PC-3 (cell line): ENCODE data around the gene GATM. TPM values are rescaled to one million over a fixed set of nuclear protein-coding genes. Genes with fewer than 3 reads are reported as not detected.

Experiments
- ATAC-seq: fragments of 200-7000 bp; cut with Tn5 transposase; 2 replicates; pipeline ENCODE4 v1.9.1; 2020; ENCODE audit warnings: mild to moderate bottlenecking, moderate library complexity
- BruUV-seq: library from RNA; stranded (reverse); fragments of 400-500 nt; replicated peaks from 2 replicates; lab custom pipeline; 2021; lab: Mats Ljungman, UMichigan
- CTCF ChIA-PET: fragments of 300-600 bp; sonication (Branson Sonifier 250); formaldehyde crosslinking; loops from one replicate; lab custom pipeline; 2022; ENCODE audit warnings: antibody characterized with exemption; lab: Charles Lee
- POLR2A ChIA-PET: fragments of 300-600 bp; sonication (Branson Sonifier 250); formaldehyde crosslinking; loops from one replicate; lab custom pipeline; 2022; ENCODE audit warnings: antibody characterized with exemption; ENCODE audit not compliant: unreplicated experiment; lab: Charles Lee
- DNase-seq: peaks from one replicate; pipeline ENCODE4 v3.0.0-alpha.2; 2015
- H2AFZ ChIP-seq: fragments of 300-600 bp; sonication (generic); 2 replicates; pipeline ENCODE4 v1.6.0; 2016; ENCODE audit warnings: antibody characterized with exemption, low read length
- H3F3A ChIP-seq: fragments of 300-600 bp; sonication (generic); one replicate; pipeline ENCODE4 v1.6.0; 2017; ENCODE audit warnings: antibody characterized with exemption, low read length, control low read depth, mild to moderate bottlenecking; ENCODE audit not compliant: unreplicated experiment
- H3K27ac ChIP-seq: fragments of 300-600 bp; sonication (generic); 2 replicates; pipeline ENCODE4 v1.5.1; 2016; ENCODE audit warnings: mild to moderate bottlenecking, low read length
- H3K27me3 ChIP-seq: fragments of 300-600 bp; sonication (generic); 2 replicates; pipeline ENCODE4 v1.6.1; 2016; ENCODE audit warnings: low read length, mixed read lengths
- H3K36me3 ChIP-seq: fragments of 300-600 bp; sonication (generic); 2 replicates; pipeline ENCODE4 v1.6.1; 2016; ENCODE audit warnings: low read depth, mixed run types, low read length, mixed read lengths
- H3K4me1 ChIP-seq: fragments of 300-600 bp; sonication (generic); 2 replicates; pipeline ENCODE4 v1.5.1; 2016; ENCODE audit warnings: low read length; ENCODE audit not compliant: insufficient read depth
- H3K4me2 ChIP-seq: fragments of 300-600 bp; sonication (generic); 2 replicates; pipeline ENCODE4 v1.6.0; 2016; ENCODE audit warnings: low read length
- H3K4me3 ChIP-seq: fragments of 300-600 bp; sonication (generic); 2 replicates; pipeline ENCODE4 v1.5.1; 2016; ENCODE audit warnings: mild to moderate bottlenecking, low read length, mixed read lengths
- H3K79me2 ChIP-seq: fragments of 300-600 bp; sonication (generic); 2 replicates; pipeline ENCODE4 v1.6.1; 2017; ENCODE audit warnings: low read length, mixed read lengths
- H3K9ac ChIP-seq: fragments of 300-600 bp; sonication (generic); 2 replicates; pipeline ENCODE4 v1.6.0; 2016; ENCODE audit warnings: mild to moderate bottlenecking, low read length
- H3K9me2 ChIP-seq: fragments of 300-600 bp; sonication (generic); replicated peaks from 2 replicates; pipeline ENCODE4 v1.6.1; 2016; ENCODE audit warnings: mixed run types, low read length, mixed read lengths
- H3K9me3 ChIP-seq: fragments of 300-600 bp; sonication (generic); 2 replicates; pipeline ENCODE4 v1.6.1; 2016; ENCODE audit warnings: low read length, mixed read lengths
- H4K20me1 ChIP-seq: fragments of 300-600 bp; sonication (generic); 2 replicates; pipeline ENCODE4 v1.6.1; 2016; ENCODE audit warnings: low read length, mixed read lengths
- CTCF ChIP-seq: fragments of 300-600 bp; sonication (generic); conservative IDR thresholded peaks from 2 replicates; pipeline ENCODE4 v1.5.1; 2017; ENCODE audit warnings: antibody characterized with exemption, low read depth, mild to moderate bottlenecking, low read length
- EZH2 ChIP-seq: fragments of 300-600 bp; sonication (generic); IDR thresholded peaks from one replicate; pipeline ENCODE4 v1.6.1; 2017; ENCODE audit warnings: antibody characterized with exemption, mild to moderate bottlenecking, low read length; ENCODE audit not compliant: unreplicated experiment
- EZH2phosphoT487 ChIP-seq: fragments of 300-600 bp; sonication (generic); IDR thresholded peaks from 2 replicates; pipeline ENCODE4 v1.6.1; 2018; ENCODE audit warnings: mild to moderate bottlenecking, antibody characterized with exemption, low read length, borderline replicate concordance
- intact Hi-C: fragments of 100-400 bp; cut with micrococcal nuclease; formaldehyde crosslinking; loops from 2 replicates; pipeline ENCODE4 v1.9.0; 2023
- total RNA-seq: library from RNA; depleted of rRNA; stranded (reverse); fragments of >200 nt; gene quantifications from 2 replicates; pipeline ENCODE4 v1.2.3, GENCODE V29; 2014

Gene GATM
- total RNA-seq, 1 experiment from 2014 or later, result 0.87 TPM

- ATAC-seq (no peak), DNase-seq (no peak)
- Histone ChIP-seq H3K27ac (no peak overlapping the region), H2AFZ (no peak overlapping the region), H3K36me3 (no peaks in the 10 kb centered on the region), H3K9ac (no peak overlapping the region), H4K20me1 (no peaks in the 10 kb centered on the region), H3K9me3 (peaks cover 1% of the 10 kb centered on the region; the same call in 1 of the 2 replicates), H3K27me3 (peaks cover 13% of the 10 kb centered on the region; the same call in 1 of the 2 replicates), H3K4me3 (no peak overlapping the region), H3K4me2 (no peak overlapping the region), H3K79me2 (no peaks in the 10 kb centered on the region), H3K4me1 (0 out of 2 replicates have a peak, but pooled peaks cover 3% of the 10 kb centered on the region), H3K9me2 (no peaks in the 10 kb centered on the region), H3F3A (no peaks in the 10 kb centered on the region)
- ChIA-PET POLR2A (no interaction called here), CTCF (no interaction called here)
- no TSS peak for BruUV-seq
- intact Hi-C loops, result no loop called here
- TF ChIP-seq CTCF, result no peak
- no peak for TF ChIP-seq EZH2
- TF ChIP-seq EZH2phosphoT487, result no peak
Measured at GRCh38 chr15:45326741-45327140, 51.6 kb downstream of the GATM start.

GRCh38 chr15:45326280-45326679, 52.1 kb downstream of the GATM start:
- H4K20me1 ChIP-seq, result no peaks in the 10 kb centered on the region
- intact Hi-C loops, result no loop called here
- CTCF ChIA-PET, result no interaction called here
- no peak overlapping the region for H3K4me3 ChIP-seq
- no peak overlapping the region for H2AFZ ChIP-seq
- DNase-seq (no peak), ATAC-seq (no peak)
- no peak for TF ChIP-seq CTCF
- no peak overlapping the region for H3K4me2 ChIP-seq
- H3K9ac ChIP-seq, result no peak overlapping the region
- no peaks in the 10 kb centered on the region for H3K79me2 ChIP-seq
- no peaks in the 10 kb centered on the region for H3K36me3 ChIP-seq
- H3F3A ChIP-seq, result no peaks in the 10 kb centered on the region
- no TSS peak for BruUV-seq
- no peaks in the 10 kb centered on the region for H3K9me2 ChIP-seq
- POLR2A ChIA-PET, result no interaction called here
- H3K9me3 ChIP-seq, result peaks cover 5% of the 10 kb centered on the region; the same call in 1 of the 2 replicates
- H3K27me3 ChIP-seq, result peaks cover 13% of the 10 kb centered on the region; the same call in 1 of the 2 replicates
- H3K4me1 ChIP-seq, result 0 out of 2 replicates have a peak, but pooled peaks cover 3% of the 10 kb centered on the region
- no peak overlapping the region for H3K27ac ChIP-seq

- H3K27me3 ChIP-seq, result no peaks in the 10 kb centered on the region
- no peak for TF ChIP-seq EZH2
- TF ChIP-seq EZH2phosphoT487, result no peak
- TF ChIP-seq CTCF, result no peak
- DNase-seq (peak; percentile 80), ATAC-seq (no peak)
- H3K9me3 ChIP-seq, result peaks cover 9% of the 10 kb centered on the region; the same call in 1 of the 2 replicates
- no peak overlapping the region for H3K4me3 ChIP-seq
- no peaks in the 10 kb centered on the region for H3K4me1 ChIP-seq
- H3K27ac ChIP-seq, result no peak overlapping the region
- no peaks in the 10 kb centered on the region for H3F3A ChIP-seq
- intact Hi-C loops, result no loop called here
- H3K79me2 ChIP-seq, result no peaks in the 10 kb centered on the region
- no peak overlapping the region for H3K4me2 ChIP-seq
- H3K36me3 ChIP-seq, result no peaks in the 10 kb centered on the region
- BruUV-seq, result no TSS peak
- no peak overlapping the region for H2AFZ ChIP-seq
- no peak overlapping the region for H3K9ac ChIP-seq
- CTCF ChIA-PET, result no interaction called here
- no peaks in the 10 kb centered on the region for H3K9me2 ChIP-seq
- POLR2A ChIA-PET, result interaction anchor here (0.5 kb wide), 1 partner anchor 41 kb away, joined by 4 read pairs; no protein-coding TSS in a partner anchor
- H4K20me1 ChIP-seq, result no peaks in the 10 kb centered on the region
Measured at GRCh38 chr15:45320581-45321205, 57.7 kb downstream of the GATM start.
